Right lobe of liver (tissue), 6 donors: Measurements from ENCODE around the gene TXNDC15. TPM values are rescaled to one million over a fixed set of nuclear protein-coding genes. Genes with fewer than 3 reads are reported as not detected.

Experiments used
- ATAC-seq, 4 donors: fragments of 200-7000 bp; cut with Tn5 transposase; one replicate each; pipeline ENCODE4 v1.9.1; 2020; ENCODE audit warnings: mild to moderate bottlenecking in 4 of 4, moderate library complexity in 4 of 4
- DNase-seq, 3 donors: peaks; one replicate each; pipeline ENCODE4 v3.0.0-alpha.2; 2020
- H3K27ac ChIP-seq, 3 donors: fragments of 200-600 bp; one replicate each; pipeline ENCODE4 v1.8.0; 2022
- H3K27me3 ChIP-seq, 2 donors: fragments of 200-600 bp; one replicate each; pipeline ENCODE4 v1.8.0; 2022
- H3K36me3 ChIP-seq, 4 donors: fragments of 200-600 bp; sonication (generic) in 1 of 4; one replicate each; pipeline versions ENCODE4 v1.5.1 to v1.8.0; 2017 to 2022; ENCODE audit warnings: control low read depth in 1 of 4
- H3K4me1 ChIP-seq, 4 donors: fragments of 200-600 bp; sonication (generic) in 1 of 4; one replicate each; pipeline versions ENCODE4 v1.5.1 to v1.8.0; 2017 to 2022; ENCODE audit warnings: control low read depth in 1 of 4
- H3K4me3 ChIP-seq, 3 donors: fragments of 200-600 bp; one replicate each; pipeline ENCODE4 v1.8.0; 2022
- H3K9me3 ChIP-seq, 4 donors: fragments of 200-600 bp; sonication (generic) in 1 of 4; one replicate each; pipeline versions ENCODE4 v1.5.1 to v1.8.0; 2017 to 2022; ENCODE audit warnings: control low read depth in 1 of 4
- CTCF ChIP-seq, 4 donors: fragments of 200-600 bp in 3 of 4; fragments of 450-650 bp in 1 of 4; IDR thresholded peaks; one replicate each; pipeline versions ENCODE4 v1.5.1 to v1.8.0; 2016 to 2022; ENCODE audit warnings: antibody characterized with exemption in 4 of 4, mild to moderate bottlenecking in 2 of 4
- POLR2A ChIP-seq: fragments of 450-650 bp; IDR thresholded peaks from one replicate; pipeline ENCODE4 v1.6.1; 2017; ENCODE audit warnings: antibody characterized with exemption, mild to moderate bottlenecking
- WGBS: methylation state at CpG from one replicate; pipeline ENCODE4 v1.1.6; 2018; ENCODE audit warnings: low coverage, low lambda C conversion rate; ENCODE audit not compliant: insufficient coverage; ENCODE audit errors: missing lambda C conversion rate; 5-methylcytosine and 5-hydroxymethylcytosine counted together
- intact Hi-C, 2 donors: fragments of 100-400 bp; cut with DNase I; formaldehyde crosslinking; loops; one replicate each; pipeline versions ENCODE4 v1.11.2 to v1.14.1; 2022
- total RNA-seq, 6 experiments: library from RNA; depleted of rRNA in 2 of 6; stranded (reverse); fragments of >200 nt in 2 of 6; fragmentation: NEBNext Ultra II Directional in 3 of 6; extraction: Animal tissue kit (Norgen Biotek cat#: 25700) in 3 of 6; gene quantifications; one replicate each; pipeline versions ENCODE4 v1.1.0 to v1.2.4, GENCODE V29; 2016 to 2023
- donor health status: DM: no; HTN: yes; CAD: no.
- donor health status: DM: no; HTN: no; CAD: no.
- donor health status: DM: no; HTN: no; CAD: no.
- donor health status: DM: no; HTN: yes; CAD: no.
- donor health status: DM: no; HTN: yes; CAD: no.

Gene TXNDC15
- total RNA-seq, 6 experiments from 2014 or later, result 20.8 to 30.9 (median 28.2) TPM

GRCh38 chr5:134943547-134943946 lies 69.4 kb downstream of the TXNDC15 start:
- intact Hi-C loops, result no loop called here
- no peaks in the 10 kb centered on the region for H3K4me1 ChIP-seq
- no peak overlapping the region for H3K27ac ChIP-seq
- 58% methylated on average over 1 of the region's 1 CpG for WGBS
- H3K36me3 ChIP-seq, result no peaks in the 10 kb centered on the region
- ATAC-seq (no peak), DNase-seq (no peak)
- no peaks in the 10 kb centered on the region for H3K27me3 ChIP-seq
- H3K9me3 ChIP-seq, result no peaks in the 10 kb centered on the region
- H3K4me3 ChIP-seq, result no peak overlapping the region
- TF ChIP-seq POLR2A, result no peak
- no peak for TF ChIP-seq CTCF (IDR thresholded peaks at IDR 0.05)

- TF ChIP-seq CTCF (IDR thresholded peaks at IDR 0.05) (no peak), POLR2A (no peak)
- ATAC-seq, result no peak
- intact Hi-C loops, result no loop called here
- Histone ChIP-seq H3K4me3 (no peak overlapping the region), H3K27me3 (no peaks in the 10 kb centered on the region), H3K9me3 (no peaks in the 10 kb centered on the region), H3K4me1 (no peaks in the 10 kb centered on the region), H3K27ac (no peak overlapping the region), H3K36me3 (no peaks in the 10 kb centered on the region)
- no peak for DNase-seq
- 70% methylated on average over 1 of the region's 1 CpG for WGBS
Measured at GRCh38 chr5:134944630-134945029, 70.5 kb downstream of the TXNDC15 start.

GRCh38 chr5:134945041-134945440 lies 70.9 kb downstream of the TXNDC15 start:
- ATAC-seq (no peak), DNase-seq (no peak)
- no peaks in the 10 kb centered on the region for H3K36me3 ChIP-seq
- intact Hi-C loops, result no loop called here
- no peaks in the 10 kb centered on the region for H3K4me1 ChIP-seq
- no peaks in the 10 kb centered on the region for H3K9me3 ChIP-seq
- no peak overlapping the region for H3K27ac ChIP-seq
- H3K4me3 ChIP-seq, result no peak overlapping the region
- H3K27me3 ChIP-seq, result no peaks in the 10 kb centered on the region
- 82% methylated on average over 2 of the region's 2 CpGs for WGBS
- TF ChIP-seq POLR2A (no peak), CTCF (IDR thresholded peaks at IDR 0.05) (no peak)

- DNase-seq (no peak), ATAC-seq (no peak)
- Histone ChIP-seq H3K27me3 (no peaks in the 10 kb centered on the region), H3K36me3 (no peaks in the 10 kb centered on the region), H3K9me3 (no peaks in the 10 kb centered on the region), H3K4me3 (no peak overlapping the region), H3K27ac (no peak overlapping the region), H3K4me1 (no peaks in the 10 kb centered on the region)
- intact Hi-C loops, result no loop called here
- TF ChIP-seq CTCF (IDR thresholded peaks at IDR 0.05), result no peak
- no peak for TF ChIP-seq POLR2A
- 94% methylated on average over 5 of the region's 5 CpGs for WGBS
Measured at GRCh38 chr5:134948911-134949310, 74.7 kb downstream of the TXNDC15 start.

- no peaks in the 10 kb centered on the region for H3K27me3 ChIP-seq
- H3K4me3 ChIP-seq, result no peak overlapping the region
- intact Hi-C loops, result no loop called here
- no peaks in the 10 kb centered on the region for H3K9me3 ChIP-seq
- WGBS, result 82% methylated on average over 5 of the region's 5 CpGs
- H3K4me1 ChIP-seq, result no peaks in the 10 kb centered on the region
- DNase-seq, result no peak
- no peaks in the 10 kb centered on the region for H3K36me3 ChIP-seq
- H3K27ac ChIP-seq, result no peak overlapping the region
- TF ChIP-seq CTCF (IDR thresholded peaks at IDR 0.05) (no peak), POLR2A (no peak)
- no peak for ATAC-seq
Measured at GRCh38 chr5:134949316-134949715, 75.1 kb downstream of the TXNDC15 start.
